Measurements from ENCODE around the gene MIPOL1. TPM values are rescaled to one million over a fixed set of nuclear protein-coding genes. Genes with fewer than 3 reads are reported as not detected.

The MIPOL1 gene
- total RNA-seq, 4 donors from 2014 or later = 4.8 to 21.5 (median 11.8) TPM

- H3K27ac ChIP-seq = no peak overlapping the region
- WGBS, 2 donors (ENCODE audit: low coverage in 1 of 2) = 45 to 67% methylated on average over 3 of the region's 3 CpGs
- H3K27me3 ChIP-seq = no peaks in the 10 kb centered on the region
- no peaks in the 10 kb centered on the region for H3K36me3 ChIP-seq
- H3K4me3 ChIP-seq = no peak overlapping the region
- TF ChIP-seq EP300 (IDR thresholded peaks at IDR 0.05; ENCODE audit: low read depth) (no peak), CTCF (IDR thresholded peaks at IDR 0.05) (no peak), POLR2A (IDR thresholded peaks at IDR 0.05) (no peak), POLR2AphosphoS5 (IDR thresholded peaks at IDR 0.05) (no peak)
- H3K9me3 ChIP-seq = no peaks in the 10 kb centered on the region
- H3K4me1 ChIP-seq = peaks cover 0 to 2% (median 0%) of the 10 kb centered on the region in 4 donors
- in situ Hi-C loops (cut with MboI; ENCODE audit: low pct_ligation_motif_present in 1 of 4, low pct_unique_long_range_greater_than_20kb in 1 of 4, low sequenced_read_pairs in 3 of 4) (no loop called here), intact Hi-C loops (cut with DNase I; ENCODE audit: low total_unique reads) (no loop called here)
- no peak for DNase-seq
Measured at GRCh38 chr14:37413504-37414003, 215.8 kb downstream of the MIPOL1 start.

- in situ Hi-C loops (cut with MboI; ENCODE audit: low pct_ligation_motif_present in 1 of 4, low pct_unique_long_range_greater_than_20kb in 1 of 4, low sequenced_read_pairs in 3 of 4) (no loop called here), intact Hi-C loops (cut with DNase I; ENCODE audit: low total_unique reads) (no loop called here)
- TF ChIP-seq CTCF (IDR thresholded peaks at IDR 0.05) = no peak
- no peak for TF ChIP-seq POLR2A (IDR thresholded peaks at IDR 0.05)
- TF ChIP-seq EP300 (IDR thresholded peaks at IDR 0.05; ENCODE audit: low read depth) = no peak
- TF ChIP-seq POLR2AphosphoS5 (IDR thresholded peaks at IDR 0.05) = no peak
- no peak for DNase-seq
- no peak overlapping the region for H3K27ac ChIP-seq
- H3K4me3 ChIP-seq = no peak overlapping the region
- no peaks in the 10 kb centered on the region for H3K9me3 ChIP-seq
- no peaks in the 10 kb centered on the region for H3K36me3 ChIP-seq
- no peaks in the 10 kb centered on the region for H3K27me3 ChIP-seq
- WGBS, 2 donors (ENCODE audit: low coverage in 1 of 2) = 86 to 93% methylated on average over 2 of the region's 2 CpGs
- peaks cover 0 to 14% (median 3%) of the 10 kb centered on the region in 4 donors for H3K4me1 ChIP-seq
Measured at GRCh38 chr14:37416264-37416663, 218.5 kb downstream of the MIPOL1 start.

- no peak overlapping the region for H3K4me3 ChIP-seq
- peaks cover 0 to 14% (median 3%) of the 10 kb centered on the region in 4 donors for H3K4me1 ChIP-seq
- no peak for TF ChIP-seq POLR2AphosphoS5 (IDR thresholded peaks at IDR 0.05)
- no peak for TF ChIP-seq CTCF (IDR thresholded peaks at IDR 0.05)
- no peak for TF ChIP-seq POLR2A (IDR thresholded peaks at IDR 0.05)
- no peak for TF ChIP-seq EP300 (IDR thresholded peaks at IDR 0.05; ENCODE audit: low read depth)
- in situ Hi-C loops (cut with MboI; ENCODE audit: low pct_ligation_motif_present in 1 of 4, low pct_unique_long_range_greater_than_20kb in 1 of 4, low sequenced_read_pairs in 3 of 4) = no loop called here
- H3K9me3 ChIP-seq = no peaks in the 10 kb centered on the region
- no peak overlapping the region for H3K27ac ChIP-seq
- 70 to 85% methylated on average over 1 of the region's 1 CpG for WGBS, 2 donors (ENCODE audit: low coverage in 1 of 2)
- no peaks in the 10 kb centered on the region for H3K27me3 ChIP-seq
- intact Hi-C loops (cut with DNase I; ENCODE audit: low total_unique reads) = no loop called here
- no peak for DNase-seq
- H3K36me3 ChIP-seq = no peaks in the 10 kb centered on the region
Measured at GRCh38 chr14:37417151-37417550, 219.4 kb downstream of the MIPOL1 start.

- Histone ChIP-seq H3K4me1 (peaks cover 0 to 14% (median 5%) of the 10 kb centered on the region in 4 donors), H3K9me3 (no peaks in the 10 kb centered on the region), H3K36me3 (no peaks in the 10 kb centered on the region), H3K27ac (no peak overlapping the region), H3K4me3 (no peak overlapping the region), H3K27me3 (no peaks in the 10 kb centered on the region)
- WGBS, 2 donors (ENCODE audit: low coverage in 1 of 2) = 30 to 63% methylated on average over 1 of the region's 1 CpG
- intact Hi-C loops (cut with DNase I; ENCODE audit: low total_unique reads) = no loop called here
- TF ChIP-seq CTCF (IDR thresholded peaks at IDR 0.05) = no peak
- no peak for TF ChIP-seq EP300 (IDR thresholded peaks at IDR 0.05; ENCODE audit: low read depth)
- no peak for TF ChIP-seq POLR2AphosphoS5 (IDR thresholded peaks at IDR 0.05)
- TF ChIP-seq POLR2A (IDR thresholded peaks at IDR 0.05) = no peak
- in situ Hi-C loops (cut with MboI; ENCODE audit: low pct_ligation_motif_present in 1 of 4, low pct_unique_long_range_greater_than_20kb in 1 of 4, low sequenced_read_pairs in 3 of 4) = no loop called here
- no peak for DNase-seq
Measured at GRCh38 chr14:37417833-37418232, 220.1 kb downstream of the MIPOL1 start.
